CD4-positive, alpha-beta T cell (primary cell): ENCODE data around the gene GRIN2B. TPM values are rescaled to one million over a fixed set of nuclear protein-coding genes. Genes with fewer than 3 reads are reported as not detected.

Source experiments
- ATAC-seq: fragments of 200-7000 bp; cut with Tn5 transposase; one replicate; pipeline ENCODE4 v1.10.0; 2022; ENCODE audit warnings: mild to moderate bottlenecking; ENCODE audit not compliant: poor library complexity
- CTCF ChIA-PET: fragments of 350-600 bp; sonication (Branson Sonifier 250); formaldehyde crosslinking; loops from one replicate; lab custom pipeline; 2021; ENCODE audit warnings: antibody characterized with exemption, inconsistent platforms; lab: Charles Lee
- POLR2A ChIA-PET: fragments of 350-600 bp; sonication (Branson Sonifier 250); formaldehyde crosslinking; loops from one replicate; lab custom pipeline; 2021; ENCODE audit warnings: antibody characterized with exemption, inconsistent platforms; lab: Charles Lee
- DNase-seq, 14 experiments: peaks; one replicate each; pipeline ENCODE4 v3.0.0-alpha.2; 2013 to 2020; ENCODE audit warnings: mixed read lengths in 2 of 14
- H3K27ac ChIP-seq, 2 donors: one replicate each; pipeline versions ENCODE4 v1.5.1 to v1.7.0; 2013; ENCODE audit warnings: low read length in 2 of 2, low read depth in 1 of 2, mild to moderate bottlenecking in 1 of 2
- H3K27me3 ChIP-seq, 2 experiments: 1 replicate in 1 of 2; 2 replicates in 1 of 2; pipeline versions ENCODE4 v1.6.1 to v1.7.0; 2013; ENCODE audit warnings: low read length in 2 of 2, control low read depth in 1 of 2, mild to moderate bottlenecking in 1 of 2, moderate library complexity in 1 of 2; ENCODE audit not compliant: insufficient read depth in 2 of 2, control insufficient read depth in 1 of 2
- H3K36me3 ChIP-seq: one replicate; pipeline ENCODE4 v1.6.1; 2013; ENCODE audit warnings: low read length, control low read depth; ENCODE audit not compliant: insufficient read depth
- H3K4me1 ChIP-seq: one replicate; pipeline ENCODE4 v1.6.1; 2013; ENCODE audit warnings: low read length, control low read depth; ENCODE audit not compliant: insufficient read depth
- H3K4me3 ChIP-seq: one replicate; pipeline ENCODE4 v1.5.1; 2013; ENCODE audit warnings: mild to moderate bottlenecking, low read length, moderate library complexity
- H3K9me3 ChIP-seq, 2 experiments: 1 replicate in 1 of 2; 2 replicates in 1 of 2; pipeline versions ENCODE4 v1.6.1 to v1.7.0; 2013; ENCODE audit warnings: low read length in 2 of 2, mild to moderate bottlenecking in 2 of 2, control low read depth in 1 of 2, moderate library complexity in 1 of 2; ENCODE audit not compliant: control insufficient read depth in 1 of 2, insufficient read depth in 1 of 2
- H3K27ac Mint-ChIP-seq: one replicate; pipeline ENCODE4 v1.8.0; 2020; ENCODE audit warnings: mixed read lengths
- H3K27me3 Mint-ChIP-seq: one replicate; pipeline ENCODE4 v1.8.0; 2021; ENCODE audit warnings: mixed read lengths
- H3K36me3 Mint-ChIP-seq: one replicate; pipeline ENCODE4 v1.8.0; 2021; ENCODE audit warnings: low read depth, mixed read lengths
- H3K4me1 Mint-ChIP-seq: one replicate; pipeline ENCODE4 v1.8.0; 2021; ENCODE audit warnings: low read depth, mixed read lengths
- H3K4me3 Mint-ChIP-seq: one replicate; pipeline ENCODE4 v1.8.0; 2020; ENCODE audit warnings: mild to moderate bottlenecking, mixed read lengths
- H3K9me3 Mint-ChIP-seq: one replicate; pipeline ENCODE4 v1.8.0; 2020; ENCODE audit warnings: mixed read lengths
- intact Hi-C, 2 experiments: fragments of 100-400 bp; cut with DNase I in 1 of 2; cut with micrococcal nuclease in 1 of 2; formaldehyde crosslinking; loops; one replicate each; pipeline versions ENCODE4 v1.15.1 to v1.9.0; 2023 to 2025; cut with DNase I, micrococcal nuclease
- total RNA-seq, 174 experiments: library from RNA in 2 of 174; stranded (reverse) in 2 of 174; gene quantifications; one replicate each; pipeline ENCODE4 v1.2.3 and lab custom pipeline; 2021 to 2026
- TF ChIP-seq, protein P1 (sequence below): fragments of 200-600 bp; IDR thresholded peaks from one replicate; pipeline ENCODE4 v1.8.0; 2022; ENCODE audit warnings: antibody characterized with exemption, mild to moderate bottlenecking

The GRIN2B gene
- total RNA-seq, 2 experiments from 2014 or later = not detected

GRCh38 chr12:13937735-13938134 lies 43.7 kb downstream of the GRIN2B start:
- Histone ChIP-seq H3K36me3 (no peaks in the 10 kb centered on the region), H3K27me3 (peaks cover under 1 to 14% of the 10 kb centered on the region in 2 experiments), H3K9me3 (peaks cover 0 to 9% of the 10 kb centered on the region in 2 experiments), H3K4me3 (no peak overlapping the region), H3K27ac (no peak overlapping the region), H3K4me1 (no peaks in the 10 kb centered on the region)
- intact Hi-C loops = no loop called here
- DNase-seq (no peak), ATAC-seq (no peak)
- no peaks in the 10 kb centered on the region for H3K36me3 Mint-ChIP-seq
- CTCF ChIA-PET = no interaction called here
- H3K4me1 Mint-ChIP-seq = no peaks in the 10 kb centered on the region
- peaks cover 25% of the 10 kb centered on the region for H3K27me3 Mint-ChIP-seq
- H3K27ac Mint-ChIP-seq = no peak overlapping the region
- H3K4me3 Mint-ChIP-seq = no peak overlapping the region
- H3K9me3 Mint-ChIP-seq = peaks cover 3% of the 10 kb centered on the region
- TF ChIP-seq, protein P1, sequence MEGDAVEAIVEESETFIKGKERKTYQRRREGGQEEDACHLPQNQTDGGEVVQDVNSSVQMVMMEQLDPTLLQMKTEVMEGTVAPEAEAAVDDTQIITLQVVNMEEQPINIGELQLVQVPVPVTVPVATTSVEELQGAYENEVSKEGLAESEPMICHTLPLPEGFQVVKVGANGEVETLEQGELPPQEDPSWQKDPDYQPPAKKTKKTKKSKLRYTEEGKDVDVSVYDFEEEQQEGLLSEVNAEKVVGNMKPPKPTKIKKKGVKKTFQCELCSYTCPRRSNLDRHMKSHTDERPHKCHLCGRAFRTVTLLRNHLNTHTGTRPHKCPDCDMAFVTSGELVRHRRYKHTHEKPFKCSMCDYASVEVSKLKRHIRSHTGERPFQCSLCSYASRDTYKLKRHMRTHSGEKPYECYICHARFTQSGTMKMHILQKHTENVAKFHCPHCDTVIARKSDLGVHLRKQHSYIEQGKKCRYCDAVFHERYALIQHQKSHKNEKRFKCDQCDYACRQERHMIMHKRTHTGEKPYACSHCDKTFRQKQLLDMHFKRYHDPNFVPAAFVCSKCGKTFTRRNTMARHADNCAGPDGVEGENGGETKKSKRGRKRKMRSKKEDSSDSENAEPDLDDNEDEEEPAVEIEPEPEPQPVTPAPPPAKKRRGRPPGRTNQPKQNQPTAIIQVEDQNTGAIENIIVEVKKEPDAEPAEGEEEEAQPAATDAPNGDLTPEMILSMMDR = no peak
- POLR2A ChIA-PET = no interaction called here

- H3K4me3 ChIP-seq = no peak overlapping the region
- no peak overlapping the region for H3K27ac ChIP-seq
- Mint-ChIP-seq H3K9me3 (peaks cover 3% of the 10 kb centered on the region), H3K27ac (no peak overlapping the region), H3K36me3 (no peaks in the 10 kb centered on the region), H3K27me3 (peaks cover 10% of the 10 kb centered on the region), H3K4me3 (no peak overlapping the region), H3K4me1 (no peaks in the 10 kb centered on the region)
- H3K36me3 ChIP-seq = no peaks in the 10 kb centered on the region
- no peaks in the 10 kb centered on the region for H3K4me1 ChIP-seq
- H3K9me3 ChIP-seq = peaks cover 0 to 9% of the 10 kb centered on the region in 2 experiments
- TF ChIP-seq, protein P1 = no peak
- no peak for ATAC-seq
- intact Hi-C loops = no loop called here
- no peak for DNase-seq
- no peaks in the 10 kb centered on the region for H3K27me3 ChIP-seq
- POLR2A ChIA-PET = no interaction called here
- CTCF ChIA-PET = no interaction called here
These were observed 46.2 kb downstream of the GRIN2B start for GRCh38 chr12:13935169-13935568.
